ENCODE data around the gene BTBD6. TPM values are rescaled to one million over a fixed set of nuclear protein-coding genes. Genes with fewer than 3 reads are reported as not detected.

The BTBD6 gene
- total RNA-seq, 1 donor: 42.7 TPM

- TF ChIP-seq CTCF (IDR thresholded peaks at IDR 0.05; ENCODE audit: insufficient read depth, low read depth, low read length): no peak
- DNase-seq (ENCODE audit: low read depth): no peak
- H3K4me3 ChIP-seq (ENCODE audit: low read depth, low read length): no peak overlapping the region
Observed at GRCh38 chr14:105247026-105247425, 1.3 kb upstream of the BTBD6 start.

DNA sequence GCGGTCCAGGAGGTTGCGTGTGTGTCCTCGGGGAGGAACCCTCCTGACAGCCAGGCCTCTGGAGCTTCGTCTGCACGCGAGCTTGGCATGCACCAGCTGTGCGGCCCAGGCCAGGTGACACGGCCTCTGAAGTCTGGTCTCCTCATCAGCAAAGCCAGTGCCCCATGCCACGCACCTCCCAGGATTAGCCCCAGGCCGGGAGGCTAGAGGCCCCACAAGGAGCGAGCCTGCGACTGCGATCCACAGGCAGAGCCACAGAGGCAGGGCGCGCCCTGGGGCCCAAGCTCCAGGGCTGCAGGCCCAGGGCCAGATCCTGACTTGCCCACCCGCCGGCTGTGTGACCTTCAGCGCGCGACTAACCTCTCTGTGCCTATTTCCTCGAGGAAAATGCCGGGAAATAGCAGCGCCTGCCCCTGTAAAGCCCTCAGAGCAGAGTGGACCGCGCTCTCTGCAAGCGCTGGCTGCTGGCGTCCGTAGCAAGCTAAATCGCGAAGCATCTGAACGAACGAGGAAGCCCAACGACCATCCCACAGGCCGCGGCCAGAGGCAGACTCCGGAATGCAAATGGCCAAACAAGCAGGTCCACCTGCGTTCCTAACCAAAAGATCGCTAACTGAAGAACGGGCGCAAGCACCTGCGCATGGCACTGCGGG is 492 bp upstream of the BTBD6 start:
- TF ChIP-seq CTCF (IDR thresholded peaks at IDR 0.05; ENCODE audit: insufficient read depth, low read depth, low read length): no peak
- no peak for DNase-seq (ENCODE audit: low read depth)
- peak overlapping the region; percentile 62 for H3K4me3 ChIP-seq (ENCODE audit: low read depth, low read length)

- DNase-seq (ENCODE audit: low read depth): peak; percentile 40
- no peak for TF ChIP-seq CTCF (IDR thresholded peaks at IDR 0.05; ENCODE audit: insufficient read depth, low read depth, low read length)
- peak overlapping the region; percentile 62 for H3K4me3 ChIP-seq (ENCODE audit: low read depth, low read length)
Observed at GRCh38 chr14:105249182-105250007, 1.1 kb downstream of the BTBD6 start.

DNA sequence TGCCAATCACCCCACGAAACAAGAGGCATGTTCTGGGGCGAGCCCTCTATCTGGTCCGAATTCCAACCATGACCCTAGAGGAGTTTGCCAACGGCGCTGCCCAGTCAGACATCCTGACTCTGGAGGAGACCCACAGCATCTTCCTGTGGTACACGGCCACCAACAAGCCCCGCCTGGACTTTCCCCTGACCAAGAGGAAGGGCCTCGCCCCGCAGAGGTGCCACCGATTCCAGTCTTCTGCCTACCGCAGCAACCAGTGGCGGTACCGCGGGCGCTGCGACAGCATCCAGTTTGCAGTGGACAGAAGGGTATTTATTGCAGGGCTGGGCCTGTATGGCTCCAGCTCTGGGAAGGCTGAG is 1.7 kb downstream of the BTBD6 start:
- no peak for DNase-seq (ENCODE audit: low read depth)
- no peak for TF ChIP-seq CTCF (IDR thresholded peaks at IDR 0.05; ENCODE audit: insufficient read depth, low read depth, low read length)
- H3K4me3 ChIP-seq (ENCODE audit: low read depth, low read length): no peak overlapping the region

GRCh38 chr14:105250986-105251385 is 2.7 kb downstream of the BTBD6 start:
- no peak for TF ChIP-seq CTCF (IDR thresholded peaks at IDR 0.05; ENCODE audit: insufficient read depth, low read depth, low read length)
- no peak overlapping the region for H3K4me3 ChIP-seq (ENCODE audit: low read depth, low read length)
- DNase-seq (ENCODE audit: low read depth): no peak

GRCh38 chr14:105251920-105252319 is 3.6 kb downstream of the BTBD6 start:
- no peak for TF ChIP-seq CTCF (IDR thresholded peaks at IDR 0.05; ENCODE audit: insufficient read depth, low read depth, low read length)
- H3K4me3 ChIP-seq (ENCODE audit: low read depth, low read length): no peak overlapping the region
- no peak for DNase-seq (ENCODE audit: low read depth)

Data from fibroblast of villous mesenchyme (primary cell).